Activated CD4-positive, alpha-beta memory T cell treated with anti-CD3 and anti-CD28 coated beads, Interleukin-2, amount 10 ng/mL, durations not matched to agents 7 days and 5 days (primary cell): ENCODE measurements around the gene FEN1. TPM values are rescaled to one million over a fixed set of nuclear protein-coding genes. Genes with fewer than 3 reads are reported as not detected.

ENCODE experiments used
- CTCF ChIA-PET: fragments of 350-600 bp; sonication (Branson Sonifier 250); formaldehyde crosslinking; loops from one replicate; lab custom pipeline; 2021; ENCODE audit warnings: antibody characterized with exemption, inconsistent platforms; lab: Charles Lee
- POLR2A ChIA-PET: fragments of 350-600 bp; sonication (Branson Sonifier 250); formaldehyde crosslinking; loops from one replicate; lab custom pipeline; 2021; ENCODE audit warnings: antibody characterized with exemption; lab: Charles Lee
- DNase-seq: peaks from one replicate; pipeline ENCODE4 v3.0.0-alpha.2; 2020
- H3K27ac Mint-ChIP-seq: one replicate; pipeline ENCODE4 v1.8.0; 2021; ENCODE audit warnings: mild to moderate bottlenecking, mixed read lengths
- H3K27me3 Mint-ChIP-seq: one replicate; pipeline ENCODE4 v1.8.0; 2021; ENCODE audit warnings: mixed read lengths
- H3K36me3 Mint-ChIP-seq: one replicate; pipeline ENCODE4 v1.8.0; 2021; ENCODE audit warnings: low read depth, mixed read lengths
- H3K4me1 Mint-ChIP-seq: one replicate; pipeline ENCODE4 v1.8.0; 2021; ENCODE audit warnings: mixed read lengths
- H3K4me3 Mint-ChIP-seq: one replicate; pipeline ENCODE4 v1.8.0; 2021; ENCODE audit warnings: mild to moderate bottlenecking, mixed read lengths
- H3K9me3 Mint-ChIP-seq: one replicate; pipeline ENCODE4 v1.8.0; 2021; ENCODE audit warnings: mixed read lengths
- total RNA-seq, 2 experiments: library from RNA; stranded (reverse); gene quantifications; one replicate each; pipeline ENCODE4 v1.2.3, GENCODE V29; 2021

FEN1 gene
- total RNA-seq, 2 experiments from 2014 or later: 104 to 105 TPM

GRCh38 chr11:61795459-61795858 lies 2.7 kb downstream of the FEN1 start:
- Mint-ChIP-seq H3K27ac (no peak overlapping the region), H3K9me3 (no peaks in the 10 kb centered on the region), H3K4me1 (peaks cover 65% of the 10 kb centered on the region), H3K36me3 (peaks cover 75% of the 10 kb centered on the region), H3K4me3 (peak overlapping the region; percentile 40), H3K27me3 (no peaks in the 10 kb centered on the region)
- DNase-seq: no peak
- ChIA-PET CTCF (interaction anchor here (3.2 to 5.2 kb wide), 3 partner anchors 19 to 286 kb away, joined by 39 to 81 read pairs (median 41); partner anchors contain the start of gene FADS1), POLR2A (interaction anchor here (5.2 to 5.5 kb wide), 2 partner anchors 19 to 33 kb away, joined by 44 to 81 read pairs; partner anchors contain the start of genes FADS1 and FADS2)

GRCh38 chr11:61795876-61796526 lies 3.3 kb downstream of the FEN1 start:
- Mint-ChIP-seq H3K4me1 (peaks cover 63% of the 10 kb centered on the region), H3K36me3 (peaks cover 73% of the 10 kb centered on the region), H3K27me3 (no peaks in the 10 kb centered on the region)

GRCh38 chr11:61797263-61797944 lies 4.7 kb downstream of the FEN1 start:
- ChIA-PET CTCF (interaction anchor here (0.7 to 5.2 kb wide), 34 partner anchors 9 to 327 kb away, joined by 3 to 81 read pairs (median 5); partner anchors contain the start of genes FADS1, FADS2, FADS3 and FTH1), POLR2A (interaction anchor here (0.8 to 4.0 kb wide), 12 partner anchors 9 to 310 kb away, joined by 3 to 29 read pairs (median 4); partner anchors contain the start of genes FADS1, FADS2 and FADS3)
- peak overlapping the region; percentile 24 for H3K27ac Mint-ChIP-seq
- peak; percentile 81 for DNase-seq
- no peak overlapping the region for H3K4me3 Mint-ChIP-seq
- no peaks in the 10 kb centered on the region for H3K27me3 Mint-ChIP-seq
- peaks cover 57% of the 10 kb centered on the region for H3K4me1 Mint-ChIP-seq
- peaks cover 71% of the 10 kb centered on the region for H3K36me3 Mint-ChIP-seq
- H3K9me3 Mint-ChIP-seq: no peaks in the 10 kb centered on the region

More at GRCh38 chr11:61795876-61796526, 3.3 kb downstream of the FEN1 start:
- POLR2A ChIA-PET: interaction anchor here (2.1 to 5.5 kb wide), 4 partner anchors 11 to 32 kb away, joined by 14 to 81 read pairs (median 22); partner anchors contain the start of genes FADS1 and FADS2
- no peak overlapping the region for H3K27ac Mint-ChIP-seq
- H3K4me3 Mint-ChIP-seq: no peak overlapping the region
- CTCF ChIA-PET: interaction anchor here (0.9 to 5.2 kb wide), 15 partner anchors 8 to 316 kb away, joined by 3 to 81 read pairs (median 13); partner anchors contain the start of genes FADS1 and FTH1
- no peaks in the 10 kb centered on the region for H3K9me3 Mint-ChIP-seq
- DNase-seq: no peak

- Mint-ChIP-seq H3K4me3 (no peak overlapping the region), H3K27ac (no peak overlapping the region), H3K4me1 (peaks cover 47% of the 10 kb centered on the region), H3K36me3 (peaks cover 76% of the 10 kb centered on the region), H3K9me3 (no peaks in the 10 kb centered on the region), H3K27me3 (no peaks in the 10 kb centered on the region)
- ChIA-PET POLR2A (interaction anchor here (1.6 to 4.0 kb wide), 2 partner anchors 11 to 16 kb away, joined by 4 to 29 read pairs; partner anchors contain the start of gene FADS1), CTCF (interaction anchor here (1.2 to 5.2 kb wide), 4 partner anchors 15 to 313 kb away, joined by 3 to 81 read pairs (median 4); partner anchors contain the start of genes FADS1 and FADS2)
- no peak for DNase-seq
Measured at GRCh38 chr11:61799665-61800284, 7.1 kb downstream of the FEN1 start.

- Mint-ChIP-seq H3K4me1 (peaks cover 39% of the 10 kb centered on the region), H3K27ac (no peak overlapping the region), H3K27me3 (no peaks in the 10 kb centered on the region), H3K36me3 (peaks cover 75% of the 10 kb centered on the region), H3K9me3 (no peaks in the 10 kb centered on the region), H3K4me3 (no peak overlapping the region)
- CTCF ChIA-PET: interaction anchor here (1.1 to 2.4 kb wide), 4 partner anchors 9 to 307 kb away, joined by 3 to 9 read pairs (median 4); no protein-coding TSS in a partner anchor
- DNase-seq: no peak
- POLR2A ChIA-PET: interaction anchor here (1.2 to 4.2 kb wide), 6 partner anchors 8 to 307 kb away, joined by 3 to 31 read pairs (median 4); partner anchors contain the start of genes FADS1, FEN1 and TMEM258
Measured at GRCh38 chr11:61800331-61801281, 7.9 kb downstream of the FEN1 start.

- ChIA-PET POLR2A (interaction anchor here (4.2 kb wide), 1 partner anchor 10 kb away, joined by 31 read pairs; the partner anchor contains the start of genes FEN1 and TMEM258), CTCF (interaction anchor here (0.6 to 2.4 kb wide), 2 partner anchors 38 to 279 kb away, joined by 3 to 9 read pairs; no protein-coding TSS in a partner anchor)
- DNase-seq: no peak
- Mint-ChIP-seq H3K4me3 (no peak overlapping the region), H3K27me3 (no peaks in the 10 kb centered on the region), H3K4me1 (peaks cover 20% of the 10 kb centered on the region), H3K36me3 (peaks cover 72% of the 10 kb centered on the region), H3K9me3 (no peaks in the 10 kb centered on the region), H3K27ac (no peak overlapping the region)
Measured at GRCh38 chr11:61802605-61803004, 9.9 kb downstream of the FEN1 start.

- ChIA-PET POLR2A (interaction anchor here (0.8 to 4.2 kb wide), 3 partner anchors 9 to 12 kb away, joined by 3 to 31 read pairs (median 3); partner anchors contain the start of genes FEN1 and TMEM258), CTCF (interaction anchor here (1.5 to 1.7 kb wide), 2 partner anchors 11 to 304 kb away, joined by 3 to 5 read pairs; no protein-coding TSS in a partner anchor)
- H3K27ac Mint-ChIP-seq: peak overlapping the region; percentile 7
- no peaks in the 10 kb centered on the region for H3K9me3 Mint-ChIP-seq
- H3K36me3 Mint-ChIP-seq: peaks cover 69% of the 10 kb centered on the region
- no peak overlapping the region for H3K4me3 Mint-ChIP-seq
- no peak for DNase-seq
- no peaks in the 10 kb centered on the region for H3K27me3 Mint-ChIP-seq
- H3K4me1 Mint-ChIP-seq: peaks cover 13% of the 10 kb centered on the region
Measured at GRCh38 chr11:61803889-61804647, 11.4 kb downstream of the FEN1 start.

GRCh38 chr11:61805146-61805545 lies 12.4 kb downstream of the FEN1 start:
- ChIA-PET CTCF (interaction anchor here (3.4 kb wide), 1 partner anchor 8 kb away, joined by 32 read pairs; no protein-coding TSS in a partner anchor), POLR2A (interaction anchor here (2.2 to 3.9 kb wide), 2 partner anchors 11 to 12 kb away, joined by 13 to 19 read pairs; partner anchors contain the start of genes FADS1, FEN1 and TMEM258)
- peaks cover 64% of the 10 kb centered on the region for H3K36me3 Mint-ChIP-seq

GRCh38 chr11:61806785-61807184 lies 14.1 kb downstream of the FEN1 start:
- no peak overlapping the region for H3K4me3 Mint-ChIP-seq
- CTCF ChIA-PET: interaction anchor here (1.1 to 3.4 kb wide), 3 partner anchors 9 to 275 kb away, joined by 3 to 32 read pairs (median 5); no protein-coding TSS in a partner anchor
- POLR2A ChIA-PET: interaction anchor here (0.7 to 3.9 kb wide), 5 partner anchors 9 to 1175 kb away, joined by 3 to 19 read pairs (median 13); partner anchors contain the start of genes FADS1, FEN1 and TMEM258
- no peaks in the 10 kb centered on the region for H3K9me3 Mint-ChIP-seq
- DNase-seq: no peak
- no peaks in the 10 kb centered on the region for H3K4me1 Mint-ChIP-seq
- no peak overlapping the region for H3K27ac Mint-ChIP-seq
- no peaks in the 10 kb centered on the region for H3K27me3 Mint-ChIP-seq
- peaks cover 64% of the 10 kb centered on the region for H3K36me3 Mint-ChIP-seq

More at GRCh38 chr11:61805146-61805545, 12.4 kb downstream of the FEN1 start:
- Mint-ChIP-seq H3K27ac (no peak overlapping the region), H3K27me3 (no peaks in the 10 kb centered on the region), H3K4me3 (no peak overlapping the region), H3K9me3 (no peaks in the 10 kb centered on the region), H3K4me1 (peaks cover 5% of the 10 kb centered on the region)
- no peak for DNase-seq

- Mint-ChIP-seq H3K36me3 (peaks cover 64% of the 10 kb centered on the region), H3K4me1 (peaks cover 9% of the 10 kb centered on the region), H3K27me3 (no peaks in the 10 kb centered on the region), H3K9me3 (no peaks in the 10 kb centered on the region), H3K27ac (no peak overlapping the region), H3K4me3 (no peak overlapping the region)
- ChIA-PET CTCF (interaction anchor here (2.1 kb wide), 1 partner anchor 14 kb away, joined by 8 read pairs; no protein-coding TSS in a partner anchor), POLR2A (no interaction called here)
- no peak for DNase-seq
Measured at GRCh38 chr11:61810671-61811175, 18.0 kb downstream of the FEN1 start.
